Heart right ventricle (tissue), 16 donors: ENCODE results near the gene TTYH1. TPM values are rescaled to one million over a fixed set of nuclear protein-coding genes. Genes with fewer than 3 reads are reported as not detected.

ENCODE experiments used
- ATAC-seq, 8 donors: fragments of 200-7000 bp; cut with Tn5 transposase; one replicate each; pipeline ENCODE4 v1.9.1; 2020; ENCODE audit warnings: mild to moderate bottlenecking in 8 of 8, moderate library complexity in 8 of 8, moderate number of reproducible peaks in 1 of 8
- DNase-seq, 2 donors: peaks; one replicate each; pipeline ENCODE4 v3.0.0-alpha.2; 2020
- H3K27ac ChIP-seq, 10 donors: fragments of 200-600 bp; sonication (generic) in 2 of 10; one replicate each; pipeline versions ENCODE4 v1.5.0 to v1.8.0; 2020 to 2022; ENCODE audit warnings: mild to moderate bottlenecking in 3 of 10
- H3K27me3 ChIP-seq, 7 donors: fragments of 200-600 bp; one replicate each; pipeline ENCODE4 v1.8.0; 2021 to 2022; ENCODE audit warnings: mild to moderate bottlenecking in 2 of 7
- H3K36me3 ChIP-seq, 9 donors: fragments of 200-600 bp; sonication (generic) in 1 of 9; one replicate each; pipeline versions ENCODE4 v1.5.0 to v1.8.0; 2020 to 2022; ENCODE audit warnings: mild to moderate bottlenecking in 2 of 9
- H3K4me1 ChIP-seq, 9 donors: fragments of 200-600 bp; sonication (generic) in 1 of 9; one replicate each; pipeline versions ENCODE4 v1.5.0 to v1.8.0; 2020 to 2022; ENCODE audit warnings: mild to moderate bottlenecking in 4 of 9
- H3K4me3 ChIP-seq, 10 donors: fragments of 200-600 bp; sonication (generic) in 2 of 10; one replicate each; pipeline versions ENCODE4 v1.5.0 to v1.8.0; 2020 to 2022; ENCODE audit warnings: mild to moderate bottlenecking in 7 of 10, moderate library complexity in 2 of 10
- H3K9me3 ChIP-seq, 11 donors: fragments of 200-600 bp in 10 of 11; sonication (generic) in 2 of 11; one replicate each; pipeline versions ENCODE4 v1.5.0 to v1.8.0; 2013 to 2022; ENCODE audit warnings: mild to moderate bottlenecking in 2 of 11, control low read depth in 1 of 11, moderate library complexity in 1 of 11
- WGBS, 2 donors: extraction: QIAGEN DNeasy Blood & Tissue Kit; methylation state at CpG; one replicate each; pipeline ENCODE4 v1.1.7; 2013; ENCODE audit warnings: inconsistent platforms in 1 of 2; 5-methylcytosine and 5-hydroxymethylcytosine counted together
- intact Hi-C, 10 donors: fragments of 100-400 bp; cut with DNase I; formaldehyde crosslinking; loops; one replicate each; pipeline versions ENCODE4 v1.11.1 to v1.14.2; 2022
- polyA plus RNA-seq, 2 donors: library from polyadenylated mRNA; stranded (reverse); fragments of 200-250 nt; gene quantifications; one replicate each; pipeline ENCODE4 v1.2.3, GENCODE V29; 2013
- total RNA-seq, 10 donors: library from RNA; stranded (reverse); fragmentation: NEBNext Ultra II Directional in 3 of 10; extraction: Animal tissue kit (Norgen Biotek cat#: 25700) in 3 of 10; gene quantifications; one replicate each; pipeline versions ENCODE4 v1.2.1 to v1.2.4, GENCODE V29; 2021 to 2023
- TF ChIP-seq, protein P1 (sequence below), 9 donors: fragments of 200-600 bp; sonication (generic) in 2 of 9; IDR thresholded peaks; one replicate each; pipeline versions ENCODE4 v1.5.0 to v1.8.0; 2021 to 2022; ENCODE audit warnings: antibody characterized with exemption in 9 of 9, mild to moderate bottlenecking in 5 of 9, moderate library complexity in 1 of 9
- donor health status: Arrhythmogenic right ventricular cardiomyopathy.
- donor health status: ischemic (EF 13 %, LVEDD 7.1; RV severe dilation, severe dysfunction).
- donor health status: healthy with polysubstance abuse.
- donor health status: DM: no; HTN: yes; CAD: no.
- donor health status: DM: no; HTN: no; CAD: no.
- donor health status: ischemic (EF 25% LVEDD 6.9; RV normal size, moderate dysfunction).
- donor health status: ischemic (EF 25% LVEDD 5.7; RV mildly dilated, moderate dysfunction).
- donor health status: healthy.
- donor health status: DM: yes; HTN: yes; CAD: no.
- donor health status: Ischemic cardiomyopathy.
- donor health status: ischemic (EF 35%, LVEDD 5.7; RV mildly dilated, moderate dysfunction).
- donor health status: nonischemic (EF 11% LVEDD 7.7; RV severe dilation, severe dysfunction).
- donor health status: DM: yes; HTN: yes; CAD: no.
- donor health status: PGD.
- donor health status: ischemic (EF 29% LVEDD 5.4; RV normal size, mild dysfunction).
- donor health status: nonischemic (EF 23%, LVEDD 6.1; RV moderate dilation, normal function).

Gene TTYH1
- total and polyA plus RNA-seq, 12 donors, result 0.37 to 4.3 (median 1.2) TPM

DNA sequence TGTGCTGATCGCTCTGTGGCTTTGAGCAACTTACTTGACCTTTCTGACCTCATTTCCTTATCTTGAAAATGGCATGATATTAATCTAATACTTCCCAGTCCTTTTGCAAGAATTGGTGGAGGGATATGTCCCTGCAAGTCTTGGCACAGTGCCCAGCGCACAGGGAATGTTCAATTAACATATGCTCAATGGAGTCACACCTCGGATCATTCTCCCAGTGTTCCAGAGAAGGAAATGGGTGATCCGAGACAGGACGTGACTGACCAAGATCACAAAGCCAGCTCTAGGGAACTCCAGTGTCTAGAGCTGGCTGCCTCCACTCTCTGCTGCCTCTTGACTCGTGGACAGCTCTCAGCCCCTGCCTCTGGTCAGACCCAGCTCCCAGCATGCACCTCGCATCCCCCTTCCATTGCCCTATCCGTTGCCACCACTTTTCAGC, 54.3 kb downstream of the TTYH1 start:
- intact Hi-C loops, result no loop called here

DNA sequence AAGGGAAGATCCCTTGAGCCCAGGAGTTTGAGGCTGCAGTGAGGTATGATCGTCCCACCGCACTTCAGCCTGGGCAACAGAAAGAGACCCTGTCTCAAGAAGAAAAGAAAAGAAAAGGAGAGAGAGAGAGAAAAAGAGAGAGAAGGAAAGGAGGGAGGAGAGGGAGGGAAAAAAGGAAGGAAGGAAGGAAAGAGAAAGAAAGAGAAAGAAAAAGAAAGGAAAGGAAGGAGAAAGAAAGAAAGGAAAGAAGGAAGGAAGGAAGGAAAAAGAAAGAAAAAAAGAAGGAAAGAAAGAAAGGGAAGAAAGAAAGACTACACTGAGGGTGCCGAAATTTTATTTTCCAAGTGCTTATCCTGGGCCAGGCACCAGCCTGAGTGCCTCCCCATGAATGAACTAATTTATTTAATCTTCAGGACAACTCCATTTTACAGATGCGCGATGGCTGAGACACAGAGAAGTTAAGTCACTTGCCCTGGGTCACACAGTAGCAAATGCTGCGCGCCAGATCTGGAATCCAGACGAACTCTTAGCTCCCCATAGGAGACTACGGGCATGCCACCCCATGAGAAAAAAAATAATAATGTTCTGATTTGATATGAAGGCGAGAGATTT, 55.1 kb downstream of the TTYH1 start:
- Histone ChIP-seq H3K27me3 (peaks cover 0 to 80% (median 20%) of the 10 kb centered on the region in 7 donors), H3K4me3 (peak overlapping the region in 8 of 10 donors; percentile 53 to 67 (median 57)), H3K36me3 (peaks cover 0 to 7% (median 0%) of the 10 kb centered on the region in 9 donors), H3K27ac (peak overlapping the region; percentile 76 to 95 (median 88)), H3K4me1 (peaks cover 5 to 44% (median 36%) of the 10 kb centered on the region in 9 donors), H3K9me3 (no peaks in the 10 kb centered on the region)
- intact Hi-C loops, result no loop called here
- no peak for DNase-seq
- WGBS, 2 donors, result 70 to 73% methylated on average over 10 of the region's 10 CpGs
- ATAC-seq, result no peak
- TF ChIP-seq, protein P1, sequence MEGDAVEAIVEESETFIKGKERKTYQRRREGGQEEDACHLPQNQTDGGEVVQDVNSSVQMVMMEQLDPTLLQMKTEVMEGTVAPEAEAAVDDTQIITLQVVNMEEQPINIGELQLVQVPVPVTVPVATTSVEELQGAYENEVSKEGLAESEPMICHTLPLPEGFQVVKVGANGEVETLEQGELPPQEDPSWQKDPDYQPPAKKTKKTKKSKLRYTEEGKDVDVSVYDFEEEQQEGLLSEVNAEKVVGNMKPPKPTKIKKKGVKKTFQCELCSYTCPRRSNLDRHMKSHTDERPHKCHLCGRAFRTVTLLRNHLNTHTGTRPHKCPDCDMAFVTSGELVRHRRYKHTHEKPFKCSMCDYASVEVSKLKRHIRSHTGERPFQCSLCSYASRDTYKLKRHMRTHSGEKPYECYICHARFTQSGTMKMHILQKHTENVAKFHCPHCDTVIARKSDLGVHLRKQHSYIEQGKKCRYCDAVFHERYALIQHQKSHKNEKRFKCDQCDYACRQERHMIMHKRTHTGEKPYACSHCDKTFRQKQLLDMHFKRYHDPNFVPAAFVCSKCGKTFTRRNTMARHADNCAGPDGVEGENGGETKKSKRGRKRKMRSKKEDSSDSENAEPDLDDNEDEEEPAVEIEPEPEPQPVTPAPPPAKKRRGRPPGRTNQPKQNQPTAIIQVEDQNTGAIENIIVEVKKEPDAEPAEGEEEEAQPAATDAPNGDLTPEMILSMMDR (IDR thresholded peaks at IDR 0.05), result no peak

More for the DNA sequence above, 54.3 kb downstream of the TTYH1 start:
- peaks cover 0 to 7% (median 0%) of the 10 kb centered on the region in 9 donors for H3K36me3 ChIP-seq
- DNase-seq, result peak; percentile 73 to 74
- WGBS, 2 donors, result 34 to 37% methylated on average over 8 of the region's 8 CpGs
- H3K4me1 ChIP-seq, result peaks cover 5 to 46% (median 39%) of the 10 kb centered on the region in 9 donors
- ATAC-seq, result peak in 7 of 8 donors; percentile 12 to 63 (median 32)
- TF ChIP-seq, protein P1 (IDR thresholded peaks at IDR 0.05), result no peak
- H3K27me3 ChIP-seq, result peaks cover 0 to 73% (median 20%) of the 10 kb centered on the region in 7 donors
- no peaks in the 10 kb centered on the region for H3K9me3 ChIP-seq
- H3K27ac ChIP-seq, result peak overlapping the region; percentile 60 to 95 (median 84)
- H3K4me3 ChIP-seq, result no peak overlapping the region

DNA sequence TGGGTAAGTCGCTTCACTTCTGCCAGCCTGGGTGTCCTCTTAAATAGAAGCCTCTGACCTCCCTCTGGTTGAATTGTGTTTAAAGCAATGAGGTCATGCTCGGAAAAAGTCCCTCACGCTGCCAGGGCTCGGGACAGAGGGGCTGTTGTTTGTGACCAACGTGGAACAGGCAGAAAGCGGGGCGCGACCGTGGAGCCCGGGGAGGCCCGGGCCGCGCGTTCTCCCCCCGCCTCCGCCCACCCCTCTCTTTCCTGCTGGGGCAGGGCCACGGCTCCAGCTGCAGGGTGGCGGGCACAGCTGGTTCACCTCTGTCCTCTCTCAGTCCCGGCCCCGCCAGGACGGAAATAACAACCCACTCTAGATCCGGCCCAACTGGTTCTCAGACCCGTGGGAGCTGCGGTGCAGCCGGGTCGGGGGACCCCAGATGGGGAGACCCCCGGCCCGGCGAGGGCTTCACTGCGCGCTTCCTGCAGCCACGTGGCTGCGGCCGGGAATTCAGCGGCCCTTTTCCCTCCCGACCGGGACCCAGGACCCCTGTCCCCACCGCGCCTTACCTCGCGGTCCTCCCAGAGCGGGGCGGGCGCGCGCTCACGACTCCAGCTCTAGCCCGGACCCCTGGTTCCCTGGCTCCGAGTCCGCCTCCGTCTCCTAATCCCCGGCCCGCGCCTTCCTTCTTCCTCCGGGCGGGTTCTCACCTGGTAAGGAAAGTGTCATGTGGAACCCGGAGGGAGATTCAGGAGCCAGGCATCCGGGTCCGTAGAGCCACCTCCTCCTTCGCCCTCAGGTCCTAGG, 55.9 kb downstream of the TTYH1 start:
- Histone ChIP-seq H3K9me3 (no peaks in the 10 kb centered on the region), H3K27me3 (peaks cover 0 to 78% (median 20%) of the 10 kb centered on the region in 7 donors), H3K36me3 (peaks cover 0 to 7% (median 0%) of the 10 kb centered on the region in 9 donors), H3K4me1 (peaks cover 5 to 44% (median 36%) of the 10 kb centered on the region in 9 donors), H3K4me3 (peak overlapping the region; percentile 45 to 67 (median 55)), H3K27ac (peak overlapping the region; percentile 76 to 95 (median 88))
- ATAC-seq, result peak; percentile 8 to 46 (median 38)
- DNase-seq, result peak; percentile 55 to 66
- intact Hi-C loops, result no loop called here
- TF ChIP-seq, protein P1 (IDR thresholded peaks at IDR 0.05), result no peak
- 2% methylated on average over 58 to 60 of the region's 60 CpGs for WGBS, 2 donors
